Astrocyte (in vitro differentiated cells and primary cell): ENCODE data around the gene RAB38. TPM values are rescaled to one million over a fixed set of nuclear protein-coding genes. Genes with fewer than 3 reads are reported as not detected.

ENCODE experiments used
- DNase-seq: peaks from one replicate; pipeline ENCODE4 v3.0.0-alpha.2; 2010; ENCODE audit warnings: low read depth
- FAIRE-seq: peaks from 2 replicates; lab custom pipeline; 2011; peaks lifted over from hg19 to GRCh38; lab: Jason Lieb, UNC
- H2AFZ ChIP-seq: 2 replicates; pipeline ENCODE4 v1.6.0; 2012; ENCODE audit warnings: low read depth, low read length, inconsistent platforms
- H3K27ac ChIP-seq: 2 replicates; pipeline ENCODE4 v1.5.1; 2011; ENCODE audit warnings: low read depth, low read length, inconsistent platforms
- H3K27me3 ChIP-seq: 2 replicates; pipeline ENCODE4 v1.6.0; 2011; ENCODE audit warnings: low read length, inconsistent platforms; ENCODE audit not compliant: insufficient read depth
- H3K36me3 ChIP-seq: 2 replicates; pipeline ENCODE4 v1.5.1; 2011; ENCODE audit warnings: low read length, inconsistent platforms; ENCODE audit not compliant: insufficient read depth
- H3K4me1 ChIP-seq: 2 replicates; pipeline ENCODE4 v1.5.1; 2011; ENCODE audit warnings: low read length, inconsistent platforms; ENCODE audit not compliant: insufficient read depth
- H3K4me2 ChIP-seq: 2 replicates; pipeline ENCODE4 v1.6.0; 2012; ENCODE audit warnings: low read length, inconsistent platforms
- H3K4me3 ChIP-seq: 2 replicates; pipeline ENCODE4 v1.5.1; 2011; ENCODE audit warnings: low read depth, mild to moderate bottlenecking, low read length, inconsistent platforms; ENCODE audit not compliant: insufficient read depth
- H3K79me2 ChIP-seq: 2 replicates; pipeline ENCODE4 v1.6.0; 2012; ENCODE audit warnings: mild to moderate bottlenecking, low read length, inconsistent platforms; ENCODE audit not compliant: insufficient read depth
- H3K9ac ChIP-seq: 2 replicates; pipeline ENCODE4 v1.6.0; 2012; ENCODE audit warnings: mild to moderate bottlenecking, low read length, inconsistent platforms
- H3K9me3 ChIP-seq: 2 replicates; pipeline ENCODE4 v1.5.1; 2012; ENCODE audit warnings: low read depth, mild to moderate bottlenecking, low read length, inconsistent platforms; ENCODE audit not compliant: insufficient read depth
- H4K20me1 ChIP-seq: 2 replicates; pipeline ENCODE4 v1.6.0; 2012; ENCODE audit warnings: low read length, inconsistent platforms; ENCODE audit not compliant: insufficient read depth
- H3K27ac Mint-ChIP-seq: one replicate; pipeline ENCODE4 v1.8.0; 2021; ENCODE audit warnings: mild to moderate bottlenecking, mixed read lengths; ENCODE audit not compliant: unreplicated experiment
- H3K27me3 Mint-ChIP-seq: one replicate; pipeline ENCODE4 v1.8.0; 2021; ENCODE audit warnings: low read depth, mixed read lengths; ENCODE audit not compliant: unreplicated experiment
- H3K36me3 Mint-ChIP-seq: one replicate; pipeline ENCODE4 v1.8.0; 2021; ENCODE audit warnings: low read depth, mixed read lengths; ENCODE audit not compliant: unreplicated experiment
- H3K4me1 Mint-ChIP-seq: one replicate; pipeline ENCODE4 v1.8.0; 2021; ENCODE audit warnings: low read depth, mixed read lengths; ENCODE audit not compliant: unreplicated experiment
- H3K4me3 Mint-ChIP-seq: one replicate; pipeline ENCODE4 v1.8.0; 2021; ENCODE audit warnings: mild to moderate bottlenecking, moderate library complexity, mixed read lengths; ENCODE audit not compliant: unreplicated experiment
- H3K9me3 Mint-ChIP-seq: one replicate; pipeline ENCODE4 v1.8.0; 2021; ENCODE audit warnings: mild to moderate bottlenecking, mixed read lengths; ENCODE audit not compliant: unreplicated experiment
- EZH2 ChIP-seq: IDR thresholded peaks from 2 replicates; pipeline ENCODE4 v1.6.1; 2012; ENCODE audit warnings: mild to moderate bottlenecking, low read length, inconsistent platforms; ENCODE audit not compliant: insufficient read depth
- total RNA-seq: library from RNA; stranded (reverse); gene quantifications from 2 replicates; pipeline ENCODE4 v1.2.1, GENCODE V29; 2021
- TF ChIP-seq, protein P1 (sequence below): IDR thresholded peaks from 2 replicates; pipeline ENCODE4 v1.5.1; 2011; ENCODE audit warnings: low read depth, mild to moderate bottlenecking, inconsistent platforms, low read length, moderate library complexity; ENCODE audit not compliant: insufficient read depth

Gene RAB38
- total RNA-seq, 1 donor from 2014 or later: 3.2 TPM

DNA sequence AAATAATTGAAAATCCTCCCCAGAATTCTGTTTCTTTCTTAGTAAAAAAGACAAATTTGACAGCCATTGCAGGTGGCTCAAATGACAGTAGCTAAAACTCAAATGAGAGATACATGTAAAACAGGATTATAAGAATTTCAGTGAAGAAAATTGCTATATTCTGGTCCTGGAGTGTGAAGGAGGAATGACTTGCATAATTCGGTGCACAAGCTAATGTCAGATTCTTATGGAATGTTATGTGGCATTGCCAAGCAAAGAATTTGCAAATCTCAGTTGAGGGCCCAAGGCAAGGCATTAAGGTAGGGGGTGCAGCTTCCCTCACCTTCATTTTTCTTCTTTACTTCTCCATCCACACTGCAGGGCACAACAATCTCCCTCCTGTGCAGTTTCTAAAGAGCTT is 35.4 kb downstream of the RAB38 start:
- no peak overlapping the region for H3K9ac ChIP-seq
- H4K20me1 ChIP-seq: no peaks in the 10 kb centered on the region
- no peak overlapping the region for H2AFZ ChIP-seq
- Mint-ChIP-seq H3K36me3 (no peaks in the 10 kb centered on the region), H3K27ac (no peak overlapping the region), H3K27me3 (no peaks in the 10 kb centered on the region), H3K4me1 (peaks cover 4% of the 10 kb centered on the region), H3K9me3 (no peaks in the 10 kb centered on the region), H3K4me3 (no peak overlapping the region)
- no peaks in the 10 kb centered on the region for H3K9me3 ChIP-seq
- no peak overlapping the region for H3K27ac ChIP-seq
- no peak overlapping the region for H3K4me3 ChIP-seq
- TF ChIP-seq, protein P1, sequence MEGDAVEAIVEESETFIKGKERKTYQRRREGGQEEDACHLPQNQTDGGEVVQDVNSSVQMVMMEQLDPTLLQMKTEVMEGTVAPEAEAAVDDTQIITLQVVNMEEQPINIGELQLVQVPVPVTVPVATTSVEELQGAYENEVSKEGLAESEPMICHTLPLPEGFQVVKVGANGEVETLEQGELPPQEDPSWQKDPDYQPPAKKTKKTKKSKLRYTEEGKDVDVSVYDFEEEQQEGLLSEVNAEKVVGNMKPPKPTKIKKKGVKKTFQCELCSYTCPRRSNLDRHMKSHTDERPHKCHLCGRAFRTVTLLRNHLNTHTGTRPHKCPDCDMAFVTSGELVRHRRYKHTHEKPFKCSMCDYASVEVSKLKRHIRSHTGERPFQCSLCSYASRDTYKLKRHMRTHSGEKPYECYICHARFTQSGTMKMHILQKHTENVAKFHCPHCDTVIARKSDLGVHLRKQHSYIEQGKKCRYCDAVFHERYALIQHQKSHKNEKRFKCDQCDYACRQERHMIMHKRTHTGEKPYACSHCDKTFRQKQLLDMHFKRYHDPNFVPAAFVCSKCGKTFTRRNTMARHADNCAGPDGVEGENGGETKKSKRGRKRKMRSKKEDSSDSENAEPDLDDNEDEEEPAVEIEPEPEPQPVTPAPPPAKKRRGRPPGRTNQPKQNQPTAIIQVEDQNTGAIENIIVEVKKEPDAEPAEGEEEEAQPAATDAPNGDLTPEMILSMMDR: no peak
- no peak for TF ChIP-seq EZH2
- no peak for FAIRE-seq
- no peaks in the 10 kb centered on the region for H3K36me3 ChIP-seq
- H3K79me2 ChIP-seq: no peaks in the 10 kb centered on the region
- no peaks in the 10 kb centered on the region for H3K4me1 ChIP-seq
- no peak for DNase-seq
- no peak overlapping the region for H3K4me2 ChIP-seq
- H3K27me3 ChIP-seq: no peaks in the 10 kb centered on the region

DNA sequence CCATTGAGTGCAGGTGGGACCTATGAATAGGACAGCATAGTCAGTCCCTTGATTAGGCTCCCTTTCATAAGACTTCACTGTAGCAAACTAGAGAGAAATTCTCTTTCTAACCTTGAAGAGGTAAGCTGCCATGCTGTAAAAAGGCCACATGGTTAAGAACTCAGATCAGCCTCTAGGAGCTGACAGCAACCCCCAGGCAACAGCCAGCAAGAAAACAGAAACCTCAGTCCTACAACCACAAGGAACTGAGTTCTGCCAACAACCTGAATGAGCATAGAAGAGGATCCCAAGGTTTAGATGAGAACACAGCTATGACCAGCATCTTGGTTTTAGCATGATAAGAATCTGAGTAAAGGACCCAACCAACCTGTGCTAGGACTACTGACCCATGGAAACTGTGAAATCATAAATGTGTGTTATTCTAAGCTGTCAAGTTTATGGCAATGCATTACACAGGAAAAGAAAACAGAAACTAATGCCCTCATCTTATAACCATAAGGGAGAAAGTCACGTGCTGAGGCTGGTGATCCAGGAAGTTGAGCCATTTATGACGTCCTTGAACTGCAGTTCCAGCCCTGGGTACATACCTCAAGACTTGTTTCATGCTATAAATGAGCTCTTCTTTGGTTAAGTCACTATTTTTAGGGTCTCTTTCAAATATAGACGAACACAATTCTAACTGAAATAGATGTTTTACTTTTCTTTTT is 43.3 kb downstream of the RAB38 start:
- Mint-ChIP-seq H3K36me3 (no peaks in the 10 kb centered on the region), H3K4me1 (no peaks in the 10 kb centered on the region), H3K27ac (no peak overlapping the region), H3K4me3 (no peak overlapping the region), H3K9me3 (no peaks in the 10 kb centered on the region), H3K27me3 (no peaks in the 10 kb centered on the region)
- FAIRE-seq (no peak), DNase-seq (no peak)
- Histone ChIP-seq H3K79me2 (no peaks in the 10 kb centered on the region), H3K36me3 (no peaks in the 10 kb centered on the region), H3K27ac (no peak overlapping the region), H2AFZ (no peak overlapping the region), H3K27me3 (no peaks in the 10 kb centered on the region), H3K4me2 (no peak overlapping the region), H4K20me1 (no peaks in the 10 kb centered on the region), H3K9me3 (no peaks in the 10 kb centered on the region), H3K9ac (no peak overlapping the region), H3K4me3 (no peak overlapping the region), H3K4me1 (no peaks in the 10 kb centered on the region)
- TF ChIP-seq, protein P1: no peak

DNA sequence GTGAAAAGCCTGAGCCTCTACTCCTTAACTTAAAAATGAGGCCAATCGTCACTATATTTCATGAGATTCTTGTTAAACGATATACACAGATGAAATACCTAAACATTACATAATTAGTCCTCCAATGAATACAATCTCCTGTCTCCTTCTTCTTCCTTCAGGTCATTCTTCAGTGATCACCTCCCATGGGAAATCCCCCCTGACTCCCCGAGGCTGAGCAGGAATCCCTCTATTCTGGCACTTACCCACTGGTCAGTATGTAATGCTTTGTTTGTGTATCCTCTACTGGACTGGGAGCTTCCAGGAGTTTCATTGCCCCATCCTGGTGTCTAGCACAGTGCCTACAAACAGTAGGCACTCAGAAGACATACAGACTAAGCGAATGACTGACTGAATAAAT is 52.3 kb downstream of the RAB38 start:
- Mint-ChIP-seq H3K27ac (no peak overlapping the region), H3K27me3 (no peaks in the 10 kb centered on the region)

More for the DNA sequence above, 52.3 kb downstream of the RAB38 start:
- H3K79me2 ChIP-seq: no peaks in the 10 kb centered on the region
- Mint-ChIP-seq H3K4me3 (no peak overlapping the region), H3K36me3 (no peaks in the 10 kb centered on the region), H3K9me3 (no peaks in the 10 kb centered on the region), H3K4me1 (no peaks in the 10 kb centered on the region)
- H2AFZ ChIP-seq: no peak overlapping the region
- H3K9me3 ChIP-seq: no peaks in the 10 kb centered on the region
- DNase-seq (no peak), FAIRE-seq (no peak)
- no peaks in the 10 kb centered on the region for H3K4me1 ChIP-seq
- TF ChIP-seq, protein P1: no peak
- TF ChIP-seq EZH2: no peak
- no peak overlapping the region for H3K4me2 ChIP-seq
- no peak overlapping the region for H3K4me3 ChIP-seq
- no peak overlapping the region for H3K9ac ChIP-seq
- H3K36me3 ChIP-seq: no peaks in the 10 kb centered on the region
- no peaks in the 10 kb centered on the region for H4K20me1 ChIP-seq
- H3K27me3 ChIP-seq: no peaks in the 10 kb centered on the region
- H3K27ac ChIP-seq: no peak overlapping the region
